SH-SY5Y (cell line): ENCODE measurements around the gene HOXD12.

Experiments used
- GATA2 ChIP-seq: IDR thresholded peaks from 2 replicates; pipeline ENCODE4 v1.6.1; 2011; ENCODE audit warnings: mild to moderate bottlenecking, low read depth, low read length
- GATA3 ChIP-seq: IDR thresholded peaks from 2 replicates; pipeline ENCODE4 v1.6.1; 2011; ENCODE audit warnings: low read depth, mild to moderate bottlenecking, low read length, moderate library complexity

DNA sequence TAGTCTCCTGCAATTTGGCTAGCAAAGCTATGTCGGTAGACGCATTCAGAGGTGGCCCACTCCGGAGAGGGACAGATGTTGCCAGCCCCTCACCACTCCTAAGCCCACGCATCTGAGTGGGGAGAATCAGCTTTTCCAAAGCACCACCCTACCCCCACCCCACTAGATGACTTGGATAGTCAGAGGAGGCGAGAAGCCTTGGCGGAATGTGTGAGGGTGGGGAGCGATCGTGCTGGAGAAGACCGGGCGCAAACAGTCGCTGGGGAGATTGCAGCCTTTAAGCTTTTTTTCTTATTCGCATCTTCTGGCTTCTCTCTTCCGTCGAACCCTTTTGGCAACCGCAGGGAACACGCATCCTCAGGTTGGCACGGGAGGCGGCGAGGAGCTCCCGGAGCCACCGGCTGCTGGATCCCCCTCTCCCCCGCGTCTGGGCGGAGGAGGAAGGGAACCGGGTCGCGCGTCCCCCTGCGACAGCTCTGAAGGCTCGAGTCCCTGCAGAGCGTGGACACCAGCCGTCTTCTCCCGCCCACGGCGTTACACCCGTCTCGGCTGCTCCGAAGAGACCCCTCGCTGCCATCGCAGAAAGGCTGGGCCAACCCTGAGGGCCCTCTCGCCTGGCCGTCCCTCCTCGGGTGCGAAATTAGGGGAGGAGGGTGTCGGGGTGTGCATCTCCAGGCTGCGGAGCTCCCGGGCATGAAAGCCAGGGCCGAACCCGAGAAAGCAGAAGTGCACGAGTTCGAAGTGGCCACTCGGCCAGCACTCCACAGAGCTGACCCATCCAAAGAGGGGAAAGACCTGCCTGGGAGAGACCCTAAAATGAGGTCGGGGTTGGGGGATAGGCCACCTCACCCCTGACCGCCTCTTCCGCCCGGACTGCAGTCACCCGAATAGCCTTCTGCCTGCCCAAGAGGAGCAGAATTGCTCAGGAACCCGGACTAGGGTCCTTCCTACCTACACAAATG, 28.0 kb upstream of the HOXD12 start:
- TF ChIP-seq GATA3, result no peak
- TF ChIP-seq GATA2, result no peak
